ENCODE measurements around the gene ACVR1B.

ACVR1B gene

DNA sequence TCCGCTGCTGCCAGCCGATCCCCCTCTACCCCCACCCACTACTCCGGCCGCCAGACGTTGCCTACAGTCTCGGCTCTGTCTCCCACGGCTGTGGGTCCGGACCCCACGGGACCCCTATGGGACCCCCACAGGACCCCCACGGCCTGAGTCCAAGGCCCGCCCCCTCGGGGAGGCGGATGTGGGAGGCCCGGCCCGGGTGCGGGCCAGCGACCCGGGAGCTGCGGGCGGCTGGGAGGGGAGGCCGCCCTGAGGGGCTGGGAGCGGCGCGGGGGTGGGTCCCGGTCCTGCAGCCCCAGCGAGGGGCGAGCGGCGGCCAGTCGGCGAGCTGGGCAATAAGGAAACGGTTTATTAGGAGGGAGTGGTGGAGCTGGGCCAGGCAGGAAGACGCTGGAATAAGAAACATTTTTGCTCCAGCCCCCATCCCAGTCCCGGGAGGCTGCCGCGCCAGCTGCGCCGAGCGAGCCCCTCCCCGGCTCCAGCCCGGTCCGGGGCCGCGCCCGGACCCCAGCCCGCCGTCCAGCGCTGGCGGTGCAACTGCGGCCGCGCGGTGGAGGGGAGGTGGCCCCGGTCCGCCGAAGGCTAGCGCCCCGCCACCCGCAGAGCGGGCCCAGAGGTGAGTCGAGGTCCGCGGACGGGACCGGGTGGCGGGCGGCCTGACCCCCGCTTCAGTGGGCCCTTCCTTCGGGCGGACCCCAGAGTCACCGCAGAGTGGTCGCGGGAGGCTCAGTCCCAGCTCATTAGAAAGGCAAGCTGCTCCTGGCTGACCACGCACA, 44.2 kb upstream of the ACVR1B start, which contains the start of gene ACVRL1:
Gene ACVRL1 (plus strand): TSS at position 422 of the 773 bp plus-strand sequence. CDS start 4,971 bp downstream, outside the sequence.
- peak within 1 kb of the TSS; percentile 54 for H3K4me3 ChIP-seq (ENCODE audit: low read depth, low read length)
- no peak for DNase-seq (ENCODE audit: low read depth, low spot score)
- TF ChIP-seq, protein P1, sequence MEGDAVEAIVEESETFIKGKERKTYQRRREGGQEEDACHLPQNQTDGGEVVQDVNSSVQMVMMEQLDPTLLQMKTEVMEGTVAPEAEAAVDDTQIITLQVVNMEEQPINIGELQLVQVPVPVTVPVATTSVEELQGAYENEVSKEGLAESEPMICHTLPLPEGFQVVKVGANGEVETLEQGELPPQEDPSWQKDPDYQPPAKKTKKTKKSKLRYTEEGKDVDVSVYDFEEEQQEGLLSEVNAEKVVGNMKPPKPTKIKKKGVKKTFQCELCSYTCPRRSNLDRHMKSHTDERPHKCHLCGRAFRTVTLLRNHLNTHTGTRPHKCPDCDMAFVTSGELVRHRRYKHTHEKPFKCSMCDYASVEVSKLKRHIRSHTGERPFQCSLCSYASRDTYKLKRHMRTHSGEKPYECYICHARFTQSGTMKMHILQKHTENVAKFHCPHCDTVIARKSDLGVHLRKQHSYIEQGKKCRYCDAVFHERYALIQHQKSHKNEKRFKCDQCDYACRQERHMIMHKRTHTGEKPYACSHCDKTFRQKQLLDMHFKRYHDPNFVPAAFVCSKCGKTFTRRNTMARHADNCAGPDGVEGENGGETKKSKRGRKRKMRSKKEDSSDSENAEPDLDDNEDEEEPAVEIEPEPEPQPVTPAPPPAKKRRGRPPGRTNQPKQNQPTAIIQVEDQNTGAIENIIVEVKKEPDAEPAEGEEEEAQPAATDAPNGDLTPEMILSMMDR (IDR thresholded peaks at IDR 0.05; ENCODE audit: insufficient read depth, low read length, missing control alignments), result no peak

DNA sequence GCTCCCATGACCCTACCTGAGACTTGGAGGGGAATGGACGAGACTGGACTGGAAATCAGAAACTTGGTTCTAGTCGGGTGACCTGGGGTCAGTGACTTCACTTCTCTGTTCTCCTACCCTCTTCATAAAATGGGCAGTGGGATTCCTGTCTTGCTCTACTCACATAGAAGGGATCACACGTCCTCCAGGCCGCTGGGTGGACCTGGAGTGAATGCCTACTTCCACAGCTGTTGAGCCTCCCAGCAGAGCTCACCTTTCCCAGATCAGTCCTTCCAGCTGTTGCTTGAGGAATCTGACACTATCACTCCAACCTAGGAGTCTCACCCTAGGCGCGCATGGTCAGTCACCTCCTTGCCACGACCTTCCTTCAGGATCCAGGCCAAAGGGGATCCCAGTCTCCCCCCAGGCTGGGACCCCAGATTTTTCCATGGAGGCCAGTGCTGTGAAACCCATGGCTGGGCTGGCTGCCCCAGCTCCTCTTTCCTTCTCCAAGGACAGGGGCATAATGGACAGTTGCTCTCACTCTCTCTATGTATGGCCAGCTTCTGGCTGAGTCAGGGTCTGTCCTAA, 43.6 kb upstream of the ACVR1B start:
- POLR2A ChIA-PET, result interaction anchor here (0.7 to 1.1 kb wide), 2 partner anchors 13 to 28 kb away, joined by 3 read pairs; no protein-coding TSS in a partner anchor
- TF ChIP-seq, protein P1 (IDR thresholded peaks at IDR 0.05; ENCODE audit: insufficient read depth, low read length, missing control alignments), result no peak
- H3K4me3 ChIP-seq (ENCODE audit: low read depth, low read length), result peak overlapping the region; percentile 54
- no peak for DNase-seq (ENCODE audit: low read depth, low spot score)
- CTCF ChIA-PET, result interaction anchor here (0.6 to 32.5 kb wide), 8 partner anchors 8 to 123 kb away, joined by 3 to 621 read pairs (median 6); partner anchors contain the start of genes ACVRL1 and ANKRD33

More for the DNA sequence above, 44.2 kb upstream of the ACVR1B start, which contains the start of gene ACVRL1:
- ChIA-PET POLR2A (interaction anchor here (0.7 to 1.1 kb wide), 2 partner anchors 12 to 29 kb away, joined by 3 read pairs; no protein-coding TSS in a partner anchor), CTCF (interaction anchor here (1.3 to 32.5 kb wide), 7 partner anchors 8 to 96 kb away, joined by 3 to 621 read pairs (median 6); partner anchors contain the start of genes ACVRL1 and ANKRD33)

DNA sequence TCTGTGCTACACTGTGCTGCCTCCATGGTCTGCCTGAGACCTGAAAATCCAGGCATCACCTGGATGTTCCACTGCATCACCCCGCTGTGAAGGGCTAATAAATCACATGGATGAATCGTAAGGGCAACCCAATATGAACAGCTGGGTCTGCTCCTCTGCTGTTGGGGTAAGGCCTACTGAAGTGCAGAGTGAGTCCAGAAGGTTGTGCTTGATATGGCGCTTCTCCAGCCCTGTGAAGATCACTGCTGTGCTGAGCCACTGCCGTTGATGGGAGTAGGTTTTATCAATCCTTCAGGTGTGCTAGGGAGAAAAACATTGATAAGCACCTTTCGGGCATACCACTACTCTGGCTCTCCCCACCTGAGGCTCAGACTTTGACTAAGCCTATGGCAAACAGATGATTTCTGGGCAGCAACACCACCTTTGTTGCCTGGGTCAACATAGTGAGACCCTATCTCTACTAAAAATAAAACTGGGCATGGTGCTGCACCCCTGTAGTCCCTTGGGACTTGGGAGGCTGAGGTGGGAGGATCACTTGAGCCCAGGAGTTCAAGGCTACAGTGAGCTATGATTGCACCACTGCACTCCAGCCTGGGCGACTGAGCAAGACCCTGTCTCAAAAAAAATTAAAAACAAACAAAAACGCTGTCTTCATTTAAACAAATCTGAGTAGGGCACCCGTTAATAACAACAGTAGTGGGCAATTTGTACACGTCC, 42.5 kb upstream of the ACVR1B start:
- H3K4me3 ChIP-seq (ENCODE audit: low read depth, low read length), result no peak overlapping the region
- no peak for DNase-seq (ENCODE audit: low read depth, low spot score)
- POLR2A ChIA-PET, result no interaction called here
- CTCF ChIA-PET, result interaction anchor here (1.6 to 32.5 kb wide), 4 partner anchors 7 to 94 kb away, joined by 4 to 621 read pairs (median 314); partner anchors contain the start of genes ACVRL1 and ANKRD33
- TF ChIP-seq, protein P1 (IDR thresholded peaks at IDR 0.05; ENCODE audit: insufficient read depth, low read length, missing control alignments), result no peak

DNA sequence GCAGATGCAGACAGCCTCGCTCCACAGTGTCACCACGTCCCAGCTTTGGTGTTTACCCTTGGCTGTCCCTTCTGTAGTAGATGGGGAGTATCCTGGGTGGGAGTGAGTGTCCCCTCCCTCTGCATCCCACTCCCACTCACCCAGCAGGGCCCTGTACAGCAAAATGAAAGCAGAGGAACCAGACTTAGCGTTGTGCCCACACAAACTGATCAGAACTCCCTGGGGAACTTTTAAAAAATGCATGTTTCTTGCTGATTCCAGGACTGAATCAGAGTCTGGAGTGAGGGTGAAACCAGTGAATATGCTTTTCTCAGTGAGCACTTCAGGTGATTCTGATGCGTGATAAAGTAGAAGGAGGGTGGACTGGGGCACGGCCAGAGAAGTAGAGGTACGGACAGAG, 41.3 kb upstream of the ACVR1B start:
- CTCF ChIA-PET, result interaction anchor here (26.8 to 32.5 kb wide), 2 partner anchors 6 to 11 kb away, joined by 621 read pairs; partner anchors contain the start of genes ACVRL1 and ANKRD33
- POLR2A ChIA-PET, result no interaction called here
- DNase-seq (ENCODE audit: low read depth, low spot score), result no peak
- TF ChIP-seq, protein P1 (IDR thresholded peaks at IDR 0.05; ENCODE audit: insufficient read depth, low read length, missing control alignments), result no peak
- H3K4me3 ChIP-seq (ENCODE audit: low read depth, low read length), result no peak overlapping the region

- ChIA-PET POLR2A (no interaction called here), CTCF (interaction anchor here (2.0 to 32.5 kb wide), 4 partner anchors 5 to 113 kb away, joined by 4 to 621 read pairs (median 314); partner anchors contain the start of genes ACVRL1 and ANKRD33)
- H3K4me3 ChIP-seq (ENCODE audit: low read depth, low read length), result no peak overlapping the region
- DNase-seq (ENCODE audit: low read depth, low spot score), result no peak
- TF ChIP-seq, protein P1 (IDR thresholded peaks at IDR 0.05; ENCODE audit: insufficient read depth, low read length, missing control alignments), result no peak
Observed at GRCh38 chr12:51910691-51911090, 40.8 kb upstream of the ACVR1B start.

Measured in AG04449 (cell line).